ENCODE data around the gene ABCA4. TPM values are rescaled to one million over a fixed set of nuclear protein-coding genes. Genes with fewer than 3 reads are reported as not detected.

Gene ABCA4
- total RNA-seq, 2 experiments from 2014 or later: 0.14 to 0.18 TPM

DNA sequence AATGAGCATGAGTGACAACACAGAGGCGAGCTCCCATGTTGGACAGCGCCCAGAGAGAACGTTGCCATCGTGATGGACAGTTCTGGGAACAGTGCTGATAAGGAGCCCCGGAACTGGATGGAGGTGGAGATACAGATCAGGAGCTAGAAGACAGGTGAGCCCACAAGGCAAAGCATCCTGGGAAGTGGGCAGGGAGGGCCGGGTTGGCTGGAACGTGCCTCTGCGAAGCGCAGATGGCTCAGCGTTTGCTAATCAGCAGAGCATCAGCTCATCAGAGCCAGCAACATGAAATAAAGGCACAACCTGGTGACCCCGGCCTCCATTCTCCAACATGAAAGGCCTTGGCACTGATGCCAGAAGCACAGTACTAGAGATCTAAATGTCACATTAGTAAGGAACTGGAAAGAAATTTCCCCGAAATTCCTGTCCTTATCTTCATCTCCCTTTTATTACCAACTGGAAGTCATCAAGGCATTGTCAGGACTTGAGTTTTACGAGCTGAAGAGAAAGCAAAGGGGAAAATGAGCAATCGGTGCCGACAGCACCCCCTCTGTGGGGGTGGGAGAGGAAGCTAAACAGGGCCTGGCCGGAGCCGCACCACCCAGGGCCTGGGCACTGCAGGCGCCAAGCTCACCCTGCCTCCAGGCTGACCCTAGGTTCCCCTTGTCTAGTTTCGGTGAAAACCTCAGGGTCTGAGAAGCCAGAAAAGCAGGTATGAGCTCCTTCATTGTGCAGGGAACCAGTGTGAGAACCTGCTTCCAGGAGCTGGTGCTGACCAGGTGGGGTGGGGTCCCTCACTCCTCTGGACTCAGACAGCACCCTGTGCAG lies 19.9 kb downstream of the ABCA4 start:
- ChIA-PET POLR2A (interaction anchor here (0.6 kb wide), 1 partner anchor 222 kb away, joined by 7 read pairs; the partner anchor contains the start of gene DNTTIP2), CTCF (interaction anchor here (0.8 to 1.8 kb wide), 3 partner anchors 29 to 61 kb away, joined by 3 to 5 read pairs (median 3); no protein-coding TSS in a partner anchor)
- Mint-ChIP-seq H3K36me3 (ENCODE audit: low read depth) (no peaks in the 10 kb centered on the region), H3K4me3 (no peak overlapping the region), H3K27ac (no peak overlapping the region), H3K27me3 (peaks cover 5% of the 10 kb centered on the region), H3K4me1 (no peaks in the 10 kb centered on the region), H3K9me3 (ENCODE audit: low read depth) (no peaks in the 10 kb centered on the region)
- no peak for ATAC-seq
- intact Hi-C loops (cut with DNase I, micrococcal nuclease): no loop called here
- no peak for DNase-seq

DNA sequence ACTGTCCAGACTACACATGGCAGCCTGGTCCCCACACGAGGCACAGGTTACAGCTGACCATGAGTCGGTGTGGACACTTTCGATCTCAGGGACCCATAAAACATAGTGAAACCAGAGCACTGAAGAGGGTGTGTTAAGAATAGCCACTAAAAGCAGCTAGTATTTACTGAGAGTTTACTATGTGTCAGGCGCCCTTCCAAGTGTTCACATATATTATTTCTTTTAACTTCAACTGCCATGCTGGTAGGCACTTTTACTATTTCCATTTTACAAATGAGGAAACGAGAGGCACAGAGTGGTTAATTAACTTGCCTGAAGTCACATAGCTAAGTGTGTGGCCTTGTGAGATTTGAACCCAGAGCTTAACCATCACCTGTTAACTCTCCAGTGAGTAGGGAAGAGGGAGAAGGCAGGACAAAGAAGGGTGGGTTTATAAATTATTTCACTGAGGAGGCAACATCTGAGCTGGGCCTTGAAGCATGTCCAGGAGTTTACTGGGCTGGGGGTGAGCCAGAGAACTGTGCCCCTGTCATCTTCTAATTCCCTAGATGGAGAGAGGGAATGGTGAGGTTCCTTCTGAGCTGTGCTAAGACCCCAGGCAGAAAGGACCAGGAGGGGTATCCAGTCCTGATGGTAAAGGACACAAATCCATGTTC lies 20.7 kb downstream of the ABCA4 start:
- H3K36me3 Mint-ChIP-seq (ENCODE audit: low read depth): no peaks in the 10 kb centered on the region
- no peaks in the 10 kb centered on the region for H3K4me1 Mint-ChIP-seq
- H3K9me3 Mint-ChIP-seq (ENCODE audit: low read depth): no peaks in the 10 kb centered on the region
- no peak overlapping the region for H3K27ac Mint-ChIP-seq
- POLR2A ChIA-PET: no interaction called here
- no peak overlapping the region for H3K4me3 Mint-ChIP-seq
- peaks cover 5% of the 10 kb centered on the region for H3K27me3 Mint-ChIP-seq
- no peak for ATAC-seq
- intact Hi-C loops (cut with DNase I, micrococcal nuclease): no loop called here
- no peak for DNase-seq
- CTCF ChIA-PET: interaction anchor here (0.8 to 1.8 kb wide), 2 partner anchors 16 to 38 kb away, joined by 3 to 5 read pairs; no protein-coding TSS in a partner anchor

DNA sequence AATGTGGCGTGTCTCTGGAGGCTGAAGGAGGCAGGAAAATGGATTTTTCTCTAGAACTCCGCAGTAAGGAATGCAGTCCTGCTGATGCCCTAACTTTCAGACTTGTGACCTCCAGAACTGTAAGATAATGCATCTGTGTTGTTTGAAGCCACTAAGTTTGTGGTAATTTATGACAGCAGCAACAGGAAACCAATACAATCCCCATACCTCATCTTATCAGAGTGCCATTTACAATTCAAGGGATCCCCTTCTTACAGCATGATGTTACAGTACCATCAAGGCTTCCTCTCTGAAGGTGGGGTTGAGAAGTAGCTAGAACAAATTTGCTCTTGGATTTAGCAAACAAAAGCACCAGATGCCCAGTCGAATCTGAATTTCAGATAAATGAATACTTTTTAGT lies 21.6 kb downstream of the ABCA4 start:
- no peak for ATAC-seq
- CTCF ChIA-PET: interaction anchor here (1.8 kb wide), 1 partner anchor 37 kb away, joined by 5 read pairs; no protein-coding TSS in a partner anchor
- H3K4me1 Mint-ChIP-seq: peaks cover 4% of the 10 kb centered on the region

DNA sequence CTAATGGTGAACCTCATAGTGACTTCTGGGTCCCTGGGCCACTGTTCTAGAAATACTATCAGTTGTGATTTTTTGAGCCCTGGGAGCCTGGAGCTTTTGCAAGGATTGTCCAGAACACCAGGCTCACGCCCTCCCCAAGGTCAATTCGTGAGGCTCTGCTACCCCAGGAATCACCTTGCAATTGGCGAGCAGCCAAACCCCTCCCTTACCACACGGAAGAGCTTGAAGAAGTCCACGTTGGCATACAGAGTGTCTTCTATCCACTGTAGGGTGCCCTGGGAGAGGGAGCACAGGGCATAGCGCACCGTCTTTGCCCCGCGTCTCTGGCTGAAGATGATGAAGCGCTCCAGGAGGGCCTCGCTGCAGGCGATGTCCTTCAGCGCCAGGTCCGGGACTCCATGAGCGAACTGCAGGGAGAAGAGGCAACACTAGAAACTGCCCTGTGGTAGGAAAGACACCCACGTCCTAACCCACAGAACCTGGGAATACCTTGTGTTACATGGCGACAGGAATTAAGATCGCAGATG lies 22.3 kb downstream of the ABCA4 start:
- Mint-ChIP-seq H3K4me1 (peaks cover 7% of the 10 kb centered on the region), H3K27me3 (no peaks in the 10 kb centered on the region), H3K4me3 (no peak overlapping the region), H3K9me3 (ENCODE audit: low read depth) (no peaks in the 10 kb centered on the region), H3K36me3 (ENCODE audit: low read depth) (no peaks in the 10 kb centered on the region), H3K27ac (no peak overlapping the region)
- POLR2A ChIA-PET: no interaction called here
- no peak for ATAC-seq
- no peak for DNase-seq
- CTCF ChIA-PET: no interaction called here
- intact Hi-C loops (cut with DNase I, micrococcal nuclease): no loop called here

More for the DNA sequence above, 21.6 kb downstream of the ABCA4 start:
- H3K4me3 Mint-ChIP-seq: no peak overlapping the region
- no peak for DNase-seq
- POLR2A ChIA-PET: no interaction called here
- no peaks in the 10 kb centered on the region for H3K27me3 Mint-ChIP-seq
- H3K36me3 Mint-ChIP-seq (ENCODE audit: low read depth): no peaks in the 10 kb centered on the region
- intact Hi-C loops (cut with DNase I, micrococcal nuclease): no loop called here
- no peaks in the 10 kb centered on the region for H3K9me3 Mint-ChIP-seq (ENCODE audit: low read depth)
- no peak overlapping the region for H3K27ac Mint-ChIP-seq

DNA sequence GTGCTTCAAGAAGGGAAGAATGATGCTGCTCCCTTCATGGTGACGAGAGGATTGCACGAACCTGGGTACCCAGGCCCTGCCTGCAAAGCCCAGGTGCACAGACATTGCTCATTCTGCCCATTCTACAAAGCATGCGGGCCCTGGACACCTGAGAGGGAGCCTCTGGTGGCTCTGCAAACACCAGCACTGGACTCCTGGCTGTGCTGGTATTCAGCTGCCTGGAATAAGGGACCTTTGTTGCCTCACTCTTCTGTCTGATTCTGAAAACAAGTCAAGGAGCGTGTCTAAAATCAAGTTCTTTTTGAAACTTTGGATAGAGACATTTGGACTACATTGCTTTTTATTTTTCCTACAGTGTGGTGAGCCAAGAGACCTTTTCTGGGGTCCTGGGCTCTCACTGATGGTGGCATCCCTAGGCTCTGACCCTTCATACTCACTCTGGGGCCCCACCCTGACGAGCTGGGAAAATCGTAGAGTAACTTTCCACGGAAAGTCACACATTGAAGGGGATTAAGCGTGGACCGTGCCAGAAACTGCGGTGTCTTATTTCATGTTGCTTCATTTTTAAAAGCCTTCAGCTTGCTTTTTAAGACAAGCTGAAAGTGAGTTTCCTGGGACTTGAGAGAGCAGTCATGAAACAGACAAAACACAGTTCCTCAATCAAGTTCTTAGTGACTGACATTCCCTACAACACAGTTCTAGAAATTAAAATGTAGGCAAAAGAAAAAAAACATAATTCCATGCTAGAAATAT lies 24.0 kb downstream of the ABCA4 start:
- intact Hi-C loops (cut with DNase I, micrococcal nuclease): no loop called here
- Mint-ChIP-seq H3K9me3 (ENCODE audit: low read depth) (no peaks in the 10 kb centered on the region), H3K27ac (no peak overlapping the region), H3K4me3 (no peak overlapping the region), H3K27me3 (no peaks in the 10 kb centered on the region), H3K4me1 (peaks cover 16% of the 10 kb centered on the region), H3K36me3 (ENCODE audit: low read depth) (no peaks in the 10 kb centered on the region)
- DNase-seq (no peak), ATAC-seq (no peak)
- ChIA-PET CTCF (no interaction called here), POLR2A (no interaction called here)

DNA sequence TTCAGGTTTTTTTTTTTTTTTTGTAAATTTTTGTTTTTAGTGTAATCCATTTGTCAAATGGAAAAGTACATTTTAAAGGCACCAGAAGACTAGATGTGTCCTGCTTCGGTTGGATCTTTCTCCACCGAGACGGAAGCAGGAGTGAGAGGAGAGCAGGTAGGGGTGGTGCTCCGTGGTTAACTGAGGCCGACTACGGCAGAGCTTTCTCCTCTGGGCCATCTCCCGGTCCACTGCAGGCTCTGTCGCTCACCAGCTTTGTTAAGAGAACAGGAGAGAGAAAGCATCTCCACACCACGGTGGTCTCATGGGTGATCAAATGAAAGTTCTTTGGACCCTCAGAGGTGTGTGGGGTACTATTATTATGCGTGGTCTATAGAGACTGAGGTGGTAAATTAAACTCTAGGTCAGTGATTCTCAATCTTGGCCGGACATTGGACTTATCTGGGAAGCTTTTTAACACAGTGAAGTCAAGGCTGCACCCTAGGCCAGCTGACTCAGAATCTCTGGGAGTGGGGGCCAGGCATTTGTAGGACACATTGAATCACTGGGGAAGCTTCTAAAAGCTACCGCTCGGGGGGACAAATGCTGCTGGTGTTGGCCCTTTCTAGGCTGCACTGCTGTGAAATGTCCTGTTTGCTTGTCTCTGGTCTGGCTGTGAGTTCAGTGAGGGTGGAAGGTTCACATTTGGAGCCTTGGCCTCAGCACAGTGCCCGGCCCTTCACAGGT lies 25.0 kb downstream of the ABCA4 start:
- ATAC-seq (no peak), DNase-seq (no peak)
- ChIA-PET POLR2A (no interaction called here), CTCF (no interaction called here)
- no peak overlapping the region for H3K4me3 Mint-ChIP-seq
- H3K27ac Mint-ChIP-seq: no peak overlapping the region
- peaks cover 2% of the 10 kb centered on the region for H3K27me3 Mint-ChIP-seq
- no peaks in the 10 kb centered on the region for H3K36me3 Mint-ChIP-seq (ENCODE audit: low read depth)
- intact Hi-C loops (cut with DNase I, micrococcal nuclease): no loop called here
- H3K9me3 Mint-ChIP-seq (ENCODE audit: low read depth): no peaks in the 10 kb centered on the region
- H3K4me1 Mint-ChIP-seq: peaks cover 18% of the 10 kb centered on the region

DNA sequence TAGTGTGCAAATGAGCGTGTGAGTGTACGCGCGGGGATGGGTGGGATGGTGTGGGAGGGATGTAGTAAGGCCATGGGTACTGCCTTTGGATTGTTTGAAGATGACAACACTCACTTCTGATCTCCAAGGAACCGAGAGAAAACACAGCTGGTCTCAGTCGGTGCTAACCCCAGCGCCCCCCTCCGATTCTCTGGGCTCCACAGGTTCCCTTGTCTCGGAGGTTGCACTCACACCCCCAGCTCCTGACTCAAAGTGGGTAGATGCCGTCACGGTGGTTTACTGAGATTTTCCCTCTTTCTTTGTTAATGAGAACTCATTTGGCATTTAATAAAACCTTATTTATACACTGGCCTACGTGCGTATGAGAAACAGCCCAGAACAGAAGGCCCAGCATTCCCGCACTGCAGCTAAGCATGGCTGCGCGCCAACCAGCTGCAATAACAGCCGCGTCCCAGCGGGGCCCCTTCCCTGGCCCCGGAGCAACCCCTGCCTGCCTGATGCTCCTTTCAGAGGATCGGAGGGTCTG lies 25.8 kb downstream of the ABCA4 start:
- H3K36me3 Mint-ChIP-seq (ENCODE audit: low read depth): no peaks in the 10 kb centered on the region
- H3K4me1 Mint-ChIP-seq: peaks cover 18% of the 10 kb centered on the region
- ATAC-seq (no peak), DNase-seq (no peak)
- ChIA-PET CTCF (no interaction called here), POLR2A (no interaction called here)
- H3K27ac Mint-ChIP-seq: no peak overlapping the region
- H3K27me3 Mint-ChIP-seq: peaks cover 2% of the 10 kb centered on the region
- intact Hi-C loops (cut with DNase I, micrococcal nuclease): no loop called here
- H3K4me3 Mint-ChIP-seq: no peak overlapping the region
- no peaks in the 10 kb centered on the region for H3K9me3 Mint-ChIP-seq (ENCODE audit: low read depth)

- peaks cover 2% of the 10 kb centered on the region for H3K27me3 Mint-ChIP-seq
- no peak for ATAC-seq
- H3K9me3 Mint-ChIP-seq (ENCODE audit: low read depth): no peaks in the 10 kb centered on the region
- intact Hi-C loops (cut with DNase I, micrococcal nuclease): no loop called here
- no peaks in the 10 kb centered on the region for H3K36me3 Mint-ChIP-seq (ENCODE audit: low read depth)
- H3K4me3 Mint-ChIP-seq: no peak overlapping the region
- H3K4me1 Mint-ChIP-seq: peaks cover 18% of the 10 kb centered on the region
- no peak for DNase-seq
- H3K27ac Mint-ChIP-seq: no peak overlapping the region
- CTCF ChIA-PET: interaction anchor here (0.6 kb wide), 1 partner anchor 52 kb away, joined by 3 read pairs; no protein-coding TSS in a partner anchor
- POLR2A ChIA-PET: no interaction called here
Measured at GRCh38 chr1:94094469-94095111, 26.4 kb downstream of the ABCA4 start.

GRCh38 chr1:94093996-94094395 lies 27.0 kb downstream of the ABCA4 start:
- DNase-seq (no peak), ATAC-seq (no peak)
- Mint-ChIP-seq H3K27ac (no peak overlapping the region), H3K4me1 (peaks cover 18% of the 10 kb centered on the region), H3K36me3 (ENCODE audit: low read depth) (no peaks in the 10 kb centered on the region), H3K27me3 (peaks cover 2% of the 10 kb centered on the region), H3K4me3 (no peak overlapping the region), H3K9me3 (ENCODE audit: low read depth) (no peaks in the 10 kb centered on the region)
- POLR2A ChIA-PET: no interaction called here
- intact Hi-C loops (cut with DNase I, micrococcal nuclease): no loop called here
- CTCF ChIA-PET: interaction anchor here (0.6 kb wide), 1 partner anchor 51 kb away, joined by 3 read pairs; no protein-coding TSS in a partner anchor

DNA sequence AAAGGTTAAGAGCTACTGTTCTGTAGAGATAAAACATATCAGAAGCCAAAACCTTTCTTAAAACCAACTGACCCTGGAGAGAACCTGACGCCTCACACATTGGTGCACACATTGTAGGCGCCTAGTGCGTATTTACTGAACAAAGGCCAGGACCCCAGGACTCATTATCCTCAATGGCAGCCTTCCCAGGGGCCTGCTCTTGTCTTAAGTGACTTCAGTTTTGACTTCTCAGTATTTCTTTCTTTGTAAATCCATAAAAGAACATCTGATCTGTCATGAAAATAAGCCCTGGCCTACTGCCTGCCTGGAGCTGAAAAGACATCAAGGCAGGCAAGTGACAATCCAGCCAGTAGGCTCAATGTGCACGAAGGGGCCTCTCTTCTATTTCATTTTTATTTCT lies 27.6 kb downstream of the ABCA4 start:
- Mint-ChIP-seq H3K4me3 (no peak overlapping the region), H3K4me1 (peaks cover 18% of the 10 kb centered on the region), H3K27ac (no peak overlapping the region), H3K36me3 (ENCODE audit: low read depth) (no peaks in the 10 kb centered on the region), H3K27me3 (peaks cover 2% of the 10 kb centered on the region), H3K9me3 (ENCODE audit: low read depth) (no peaks in the 10 kb centered on the region)
- ATAC-seq: no peak
- no peak for DNase-seq
- CTCF ChIA-PET: no interaction called here
- POLR2A ChIA-PET: no interaction called here
- intact Hi-C loops (cut with DNase I, micrococcal nuclease): no loop called here

Measured in activated CD4-positive, alpha-beta T cell treated with anti-CD3 and anti-CD28 coated beads for 36 hours (primary cell).